Esophagus (tissue), 2 donors: ENCODE results near the gene LINC00632. TPM values are rescaled to one million over a fixed set of nuclear protein-coding genes. Genes with fewer than 3 reads are reported as not detected.

Experiments used
- H3K27ac ChIP-seq, 2 donors: one replicate each; pipeline ENCODE4 v1.5.1; 2013; ENCODE audit warnings: low read depth in 2 of 2, mild to moderate bottlenecking in 2 of 2, inconsistent platforms in 1 of 2, low read length in 1 of 2, moderate library complexity in 1 of 2
- H3K27me3 ChIP-seq, 2 donors: one replicate each; pipeline ENCODE4 v1.6.1; 2013; ENCODE audit warnings: low read length in 2 of 2, control low read depth in 1 of 2, mild to moderate bottlenecking in 1 of 2; ENCODE audit not compliant: insufficient read depth in 2 of 2, control insufficient read depth in 1 of 2
- H3K36me3 ChIP-seq, 2 donors: one replicate each; pipeline ENCODE4 v1.6.1; 2013; ENCODE audit warnings: low read length in 1 of 2; ENCODE audit not compliant: control insufficient read depth in 2 of 2, insufficient read depth in 2 of 2
- H3K4me1 ChIP-seq, 2 donors: one replicate each; pipeline ENCODE4 v1.6.1; 2013; ENCODE audit warnings: low read length in 1 of 2; ENCODE audit not compliant: control insufficient read depth in 2 of 2, insufficient read depth in 2 of 2
- H3K4me3 ChIP-seq, 2 donors: one replicate each; pipeline ENCODE4 v1.5.1; 2013; ENCODE audit warnings: low read length in 2 of 2, mild to moderate bottlenecking in 2 of 2, low read depth in 1 of 2, moderate library complexity in 1 of 2
- H3K9me3 ChIP-seq, 2 donors: one replicate each; pipeline ENCODE4 v1.6.1; 2013; ENCODE audit warnings: mild to moderate bottlenecking in 2 of 2, low read depth in 1 of 2, low read length in 1 of 2, moderate library complexity in 1 of 2; ENCODE audit not compliant: control insufficient read depth in 2 of 2, insufficient read depth in 1 of 2
- WGBS, 2 donors: extraction: QIAGEN DNeasy Blood & Tissue Kit; methylation state at CpG; one replicate each; pipeline ENCODE4 v1.1.7; 2013; 5-methylcytosine and 5-hydroxymethylcytosine counted together
- polyA plus RNA-seq, 2 donors: library from polyadenylated mRNA; stranded (reverse); fragments of 200-250 nt; gene quantifications; one replicate each; pipeline ENCODE4 v1.2.3, GENCODE V29; 2013
- donor health status: healthy with polysubstance abuse.
- donor health status: Bipolar disorder and iron deficiency.

The LINC00632 gene
- polyA plus RNA-seq, 2 donors = 0.16 to 0.51 TPM

DNA sequence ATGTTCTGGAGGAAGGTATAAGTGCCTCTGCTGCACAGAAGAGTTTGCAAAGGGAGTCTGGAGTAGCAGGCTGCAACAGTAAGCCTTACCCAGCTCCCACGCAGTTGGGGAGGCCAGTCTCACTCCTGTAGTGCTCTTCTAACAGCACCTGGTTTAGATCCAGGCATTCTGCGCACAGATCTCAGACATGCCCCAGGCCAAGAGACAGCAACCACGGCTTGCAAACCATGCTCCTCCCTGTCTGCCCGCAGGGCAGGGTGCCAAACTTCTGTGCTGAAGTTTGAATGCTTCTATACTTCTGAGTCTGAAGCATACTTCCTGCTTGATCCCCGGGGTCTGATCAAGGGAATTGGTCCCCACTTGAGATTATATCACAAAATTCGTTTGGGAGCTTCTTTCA is 106.3 kb downstream of the LINC00632 start:
- H3K4me3 ChIP-seq = no peak overlapping the region

DNA sequence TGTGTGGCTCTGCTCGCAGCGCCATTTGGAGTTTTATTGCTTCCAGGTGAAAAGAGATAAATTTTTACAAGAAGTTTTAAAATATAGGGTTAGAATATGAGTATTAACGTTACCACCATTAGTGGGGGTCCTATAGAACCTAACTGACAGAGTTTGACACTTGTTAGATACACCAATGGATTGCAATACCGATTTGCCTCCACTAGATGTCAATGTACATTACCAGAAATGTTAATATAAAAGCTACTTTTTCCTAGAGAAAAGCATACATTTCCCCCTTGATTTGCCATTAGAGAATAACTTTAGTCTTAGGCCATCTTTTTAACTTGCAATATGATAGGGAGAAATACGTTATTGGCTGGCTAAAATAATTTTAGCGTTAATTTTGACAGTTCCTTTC is 108.4 kb downstream of the LINC00632 start:
- Histone ChIP-seq H3K36me3 (no peaks in the 10 kb centered on the region), H3K27ac (no peak overlapping the region), H3K4me3 (no peak overlapping the region), H3K4me1 (no peaks in the 10 kb centered on the region), H3K9me3 (no peaks in the 10 kb centered on the region), H3K27me3 (no peaks in the 10 kb centered on the region)
- WGBS, 2 donors = 28 to 38% methylated on average over 6 of the region's 6 CpGs

More for the DNA sequence above, 106.3 kb downstream of the LINC00632 start:
- Histone ChIP-seq H3K36me3 (no peaks in the 10 kb centered on the region), H3K27ac (no peak overlapping the region), H3K27me3 (no peaks in the 10 kb centered on the region), H3K9me3 (no peaks in the 10 kb centered on the region), H3K4me1 (no peaks in the 10 kb centered on the region)
- WGBS, 2 donors = 18 to 36% methylated on average over 6 of the region's 6 CpGs

DNA sequence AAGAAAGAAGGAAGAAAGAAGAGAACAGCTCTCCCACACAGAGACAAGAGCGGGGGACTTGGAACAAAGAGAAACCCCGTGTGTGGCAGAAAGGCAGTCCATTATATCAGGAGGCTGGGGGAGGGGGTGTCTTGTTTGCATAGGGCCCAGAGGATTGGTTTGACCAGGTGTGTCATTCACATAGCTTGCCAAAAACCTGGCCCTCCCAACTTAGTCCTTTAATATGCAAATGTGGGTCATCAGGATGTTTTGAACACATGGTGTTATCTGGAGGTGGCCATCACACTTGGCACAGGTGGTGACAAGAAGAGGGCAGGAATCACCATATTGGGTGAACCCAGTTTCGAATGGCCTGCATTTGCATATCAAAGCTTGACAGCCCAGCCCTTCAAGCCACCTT is 111.7 kb downstream of the LINC00632 start:
- Histone ChIP-seq H3K27ac (no peak overlapping the region), H3K9me3 (no peaks in the 10 kb centered on the region), H3K27me3 (no peaks in the 10 kb centered on the region), H3K4me3 (no peak overlapping the region), H3K4me1 (no peaks in the 10 kb centered on the region), H3K36me3 (no peaks in the 10 kb centered on the region)
- WGBS, 2 donors = 49 to 64% methylated on average over 3 of the region's 3 CpGs

DNA sequence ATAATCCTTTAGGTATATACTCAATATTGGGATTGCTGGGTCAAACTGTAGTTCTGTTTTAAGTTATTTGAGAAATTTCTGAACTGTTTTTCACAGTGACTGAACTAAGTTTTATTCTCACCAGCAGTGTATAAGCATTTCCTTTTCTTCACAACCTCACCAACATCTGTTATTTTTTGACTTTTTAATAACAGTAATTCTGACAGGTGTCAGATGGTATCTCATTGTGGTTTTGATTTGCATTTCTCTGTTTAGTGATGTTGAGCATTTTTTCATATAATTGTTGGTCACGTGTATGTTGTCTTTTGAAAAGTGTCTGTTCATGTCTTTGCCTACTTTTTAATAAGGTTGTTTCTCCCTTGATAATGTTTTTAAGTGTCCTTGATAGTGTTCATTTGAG is 112.6 kb downstream of the LINC00632 start:
- no peaks in the 10 kb centered on the region for H3K27me3 ChIP-seq
- H3K36me3 ChIP-seq = no peaks in the 10 kb centered on the region
- H3K9me3 ChIP-seq = no peaks in the 10 kb centered on the region
- no peak overlapping the region for H3K4me3 ChIP-seq
- 53 to 54% methylated on average over 1 of the region's 1 CpG for WGBS, 2 donors
- no peak overlapping the region for H3K27ac ChIP-seq
- H3K4me1 ChIP-seq = no peaks in the 10 kb centered on the region

DNA sequence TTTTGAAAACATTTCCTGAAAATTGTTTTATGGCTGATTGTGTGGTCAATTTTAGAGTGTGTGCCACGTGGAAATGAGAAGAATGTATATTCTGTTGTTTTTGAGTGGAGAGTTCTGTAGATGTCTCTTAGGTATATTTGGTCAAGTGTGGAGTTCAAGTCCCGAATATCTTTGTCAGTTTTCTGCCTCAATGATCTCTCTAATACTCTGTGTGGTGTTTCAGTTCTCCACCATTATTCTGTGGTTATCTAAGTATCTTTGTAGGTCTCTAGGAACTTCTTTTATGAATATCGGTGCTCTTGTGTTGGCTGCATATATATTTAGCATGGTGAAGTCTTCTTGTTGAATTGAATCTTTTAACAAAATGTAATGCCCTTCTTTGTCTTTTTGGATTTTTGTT is 113.3 kb downstream of the LINC00632 start:
- no peaks in the 10 kb centered on the region for H3K27me3 ChIP-seq
- no peak overlapping the region for H3K27ac ChIP-seq
- WGBS, 2 donors = 67 to 68% methylated on average over 3 of the region's 3 CpGs
- no peaks in the 10 kb centered on the region for H3K36me3 ChIP-seq
- H3K4me3 ChIP-seq = no peak overlapping the region
- no peaks in the 10 kb centered on the region for H3K9me3 ChIP-seq
- no peaks in the 10 kb centered on the region for H3K4me1 ChIP-seq

DNA sequence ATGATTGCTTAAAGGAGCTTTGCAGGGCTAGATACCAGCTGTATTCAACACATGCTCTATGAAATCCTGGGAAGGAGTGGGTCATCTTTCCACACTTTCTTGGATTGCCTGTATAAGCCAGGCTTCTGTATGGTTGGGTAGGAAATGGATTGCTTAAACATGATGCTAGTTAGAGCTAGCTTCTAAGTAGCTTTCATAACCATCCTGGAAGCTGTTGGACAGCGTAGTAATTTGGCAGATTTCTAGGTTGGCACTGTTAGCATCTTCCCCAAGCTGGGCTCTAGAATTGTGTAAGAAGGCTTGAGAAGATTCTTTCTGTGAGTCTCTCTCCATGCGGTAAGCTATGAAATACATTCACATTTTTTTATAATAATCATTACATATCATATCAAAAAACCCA is 127.3 kb downstream of the LINC00632 start:
- H3K27ac ChIP-seq = no peak overlapping the region
- no peak overlapping the region for H3K4me3 ChIP-seq
- H3K36me3 ChIP-seq = no peaks in the 10 kb centered on the region
- H3K4me1 ChIP-seq = no peaks in the 10 kb centered on the region
- no peaks in the 10 kb centered on the region for H3K27me3 ChIP-seq
- WGBS, 2 donors = 64 to 71% methylated on average over 2 of the region's 2 CpGs
- no peaks in the 10 kb centered on the region for H3K9me3 ChIP-seq

Other genes with a start within 250 kb of the LINC00632 start
- gene SOX3, start 204.7 kb upstream of the LINC00632 start, polyA plus RNA-seq = not detected